GM18498 (cell line): ENCODE results near the gene RALGAPA2.
"Not testable (repeated sequence)": the region's sequence is repeated elsewhere in the genome, so short reads cannot be mapped to it uniquely, and the experiment has no call there.

Source experiments
- ATAC-seq: cut with Tn5 transposase; IDR thresholded peaks from one replicate; pipeline ENCODE4 v1.9.1; 2021; ENCODE audit warnings: mild to moderate bottlenecking, moderate library complexity; ENCODE audit not compliant: unreplicated experiment

Gene RALGAPA2

GRCh38 chr20:20548527-20549266, 163.7 kb downstream of the RALGAPA2 start:
- no peak for ATAC-seq

GRCh38 chr20:20547876-20548266, 164.6 kb downstream of the RALGAPA2 start:
- no peak for ATAC-seq

- no peak for ATAC-seq
Observed at GRCh38 chr20:20547221-20547875, 165.1 kb downstream of the RALGAPA2 start.

- ATAC-seq: no peak
Observed at GRCh38 chr20:20546402-20546801, 166.0 kb downstream of the RALGAPA2 start.

- ATAC-seq: not testable (repeated sequence)
Observed at GRCh38 chr20:20543348-20543747, 169.1 kb downstream of the RALGAPA2 start.

- ATAC-seq: no peak
Observed at GRCh38 chr20:20536240-20536933, 176.1 kb downstream of the RALGAPA2 start.

GRCh38 chr20:20535051-20535450, 177.4 kb downstream of the RALGAPA2 start:
- no peak for ATAC-seq

- ATAC-seq: no peak
Observed at GRCh38 chr20:20531283-20531682, 181.2 kb downstream of the RALGAPA2 start.

GRCh38 chr20:20530428-20531151, 181.9 kb downstream of the RALGAPA2 start:
- ATAC-seq: no peak

- no peak for ATAC-seq
Observed at GRCh38 chr20:20529597-20529996, 182.8 kb downstream of the RALGAPA2 start.

- ATAC-seq: no peak
Observed at GRCh38 chr20:20528861-20529260, 183.6 kb downstream of the RALGAPA2 start.

GRCh38 chr20:20527661-20528060, 184.8 kb downstream of the RALGAPA2 start:
- ATAC-seq: no peak

GRCh38 chr20:20525756-20526155, 186.7 kb downstream of the RALGAPA2 start:
- no peak for ATAC-seq

- no peak for ATAC-seq
Observed at GRCh38 chr20:20525214-20525613, 187.2 kb downstream of the RALGAPA2 start.

- ATAC-seq: no peak
Observed at GRCh38 chr20:20524756-20525155, 187.7 kb downstream of the RALGAPA2 start.

GRCh38 chr20:20521736-20522135, 190.7 kb downstream of the RALGAPA2 start:
- no peak for ATAC-seq

- ATAC-seq: no peak
Observed at GRCh38 chr20:20520776-20521175, 191.7 kb downstream of the RALGAPA2 start.

GRCh38 chr20:20519269-20519668, 193.2 kb downstream of the RALGAPA2 start:
- no peak for ATAC-seq

GRCh38 chr20:20518263-20518662, 194.2 kb downstream of the RALGAPA2 start:
- no peak for ATAC-seq

- ATAC-seq: no peak
Observed at GRCh38 chr20:20517296-20517695, 195.1 kb downstream of the RALGAPA2 start.

- no peak for ATAC-seq
Observed at GRCh38 chr20:20513720-20514119, 198.7 kb downstream of the RALGAPA2 start.
